HG02798 (cell line): ENCODE results near the gene PRKAR1B.

Experiments
- ATAC-seq: cut with Tn5 transposase; IDR thresholded peaks from one replicate; pipeline ENCODE4 v1.9.1; 2021; ENCODE audit warnings: mild to moderate bottlenecking; ENCODE audit not compliant: unreplicated experiment, poor library complexity

The PRKAR1B gene

GRCh38 chr7:568031-568951 is 158.8 kb downstream of the PRKAR1B start:
- no peak for ATAC-seq

GRCh38 chr7:567305-567883 is 159.7 kb downstream of the PRKAR1B start:
- no peak for ATAC-seq

- no peak for ATAC-seq
Observed at GRCh38 chr7:566100-566499, 161.0 kb downstream of the PRKAR1B start.

- ATAC-seq: no peak
Observed at GRCh38 chr7:564176-564865, 162.8 kb downstream of the PRKAR1B start.

- no peak for ATAC-seq
Observed at GRCh38 chr7:563629-564170, 163.4 kb downstream of the PRKAR1B start.

- no peak for ATAC-seq
Observed at GRCh38 chr7:562789-563628, 164.1 kb downstream of the PRKAR1B start.

GRCh38 chr7:562374-562675 is 164.8 kb downstream of the PRKAR1B start:
- no peak for ATAC-seq

GRCh38 chr7:561631-562373 is 165.3 kb downstream of the PRKAR1B start:
- ATAC-seq: no peak

- ATAC-seq: no peak
Observed at GRCh38 chr7:560966-561630, 166.0 kb downstream of the PRKAR1B start.

- no peak for ATAC-seq
Observed at GRCh38 chr7:559396-559705, 167.7 kb downstream of the PRKAR1B start.

GRCh38 chr7:557558-557881 is 169.6 kb downstream of the PRKAR1B start:
- ATAC-seq: no peak

- no peak for ATAC-seq
Observed at GRCh38 chr7:556837-557557, 170.1 kb downstream of the PRKAR1B start.

GRCh38 chr7:556291-556826 is 170.7 kb downstream of the PRKAR1B start:
- ATAC-seq: no peak

GRCh38 chr7:555551-556160 is 171.4 kb downstream of the PRKAR1B start:
- no peak for ATAC-seq

GRCh38 chr7:553636-554111 is 173.4 kb downstream of the PRKAR1B start:
- no peak for ATAC-seq

GRCh38 chr7:552868-553635 is 174.0 kb downstream of the PRKAR1B start:
- no peak for ATAC-seq
